PC-3 (cell line): ENCODE results near the gene PTK6.

Source experiments
- CTCF ChIP-seq: fragments of 300-600 bp; sonication (generic); conservative IDR thresholded peaks from 2 replicates; pipeline ENCODE4 v1.5.1; 2017; ENCODE audit warnings: antibody characterized with exemption, low read depth, mild to moderate bottlenecking, low read length
- EZH2 ChIP-seq: fragments of 300-600 bp; sonication (generic); IDR thresholded peaks from one replicate; pipeline ENCODE4 v1.6.1; 2017; ENCODE audit warnings: antibody characterized with exemption, mild to moderate bottlenecking, low read length; ENCODE audit not compliant: unreplicated experiment

- TF ChIP-seq CTCF, result no peak
- TF ChIP-seq EZH2, result no peak
Observed at GRCh38 chr20:63520934-63521601, 16.1 kb downstream of the PTK6 start.
